Ammon's horn (tissue), 1 donor: ENCODE measurements around the gene SKOR2.

Source experiments
- DNase-seq: peaks from one replicate; pipeline ENCODE4 v3.0.0-alpha.2; 2016; ENCODE audit warnings: low spot score

Gene SKOR2, protein sequence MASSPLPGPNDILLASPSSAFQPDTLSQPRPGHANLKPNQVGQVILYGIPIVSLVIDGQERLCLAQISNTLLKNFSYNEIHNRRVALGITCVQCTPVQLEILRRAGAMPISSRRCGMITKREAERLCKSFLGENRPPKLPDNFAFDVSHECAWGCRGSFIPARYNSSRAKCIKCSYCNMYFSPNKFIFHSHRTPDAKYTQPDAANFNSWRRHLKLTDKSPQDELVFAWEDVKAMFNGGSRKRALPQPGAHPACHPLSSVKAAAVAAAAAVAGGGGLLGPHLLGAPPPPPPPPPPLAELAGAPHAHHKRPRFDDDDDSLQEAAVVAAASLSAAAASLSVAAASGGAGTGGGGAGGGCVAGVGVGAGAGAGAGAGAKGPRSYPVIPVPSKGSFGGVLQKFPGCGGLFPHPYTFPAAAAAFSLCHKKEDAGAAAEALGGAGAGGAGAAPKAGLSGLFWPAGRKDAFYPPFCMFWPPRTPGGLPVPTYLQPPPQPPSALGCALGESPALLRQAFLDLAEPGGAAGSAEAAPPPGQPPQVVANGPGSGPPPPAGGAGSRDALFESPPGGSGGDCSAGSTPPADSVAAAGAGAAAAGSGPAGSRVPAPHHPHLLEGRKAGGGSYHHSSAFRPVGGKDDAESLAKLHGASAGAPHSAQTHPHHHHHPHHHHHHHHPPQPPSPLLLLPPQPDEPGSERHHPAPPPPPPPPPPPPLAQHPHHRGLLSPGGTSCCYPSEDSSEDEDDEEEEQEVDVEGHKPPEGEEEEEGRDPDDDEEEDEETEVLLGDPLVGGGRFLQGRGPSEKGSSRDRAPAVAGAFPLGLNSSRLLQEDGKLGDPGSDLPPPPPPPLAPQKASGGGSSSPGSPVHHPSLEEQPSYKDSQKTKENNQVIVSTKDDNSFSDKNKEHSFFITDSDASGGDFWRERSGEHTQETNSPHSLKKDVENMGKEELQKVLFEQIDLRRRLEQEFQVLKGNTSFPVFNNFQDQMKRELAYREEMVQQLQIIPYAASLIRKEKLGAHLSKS

DNA sequence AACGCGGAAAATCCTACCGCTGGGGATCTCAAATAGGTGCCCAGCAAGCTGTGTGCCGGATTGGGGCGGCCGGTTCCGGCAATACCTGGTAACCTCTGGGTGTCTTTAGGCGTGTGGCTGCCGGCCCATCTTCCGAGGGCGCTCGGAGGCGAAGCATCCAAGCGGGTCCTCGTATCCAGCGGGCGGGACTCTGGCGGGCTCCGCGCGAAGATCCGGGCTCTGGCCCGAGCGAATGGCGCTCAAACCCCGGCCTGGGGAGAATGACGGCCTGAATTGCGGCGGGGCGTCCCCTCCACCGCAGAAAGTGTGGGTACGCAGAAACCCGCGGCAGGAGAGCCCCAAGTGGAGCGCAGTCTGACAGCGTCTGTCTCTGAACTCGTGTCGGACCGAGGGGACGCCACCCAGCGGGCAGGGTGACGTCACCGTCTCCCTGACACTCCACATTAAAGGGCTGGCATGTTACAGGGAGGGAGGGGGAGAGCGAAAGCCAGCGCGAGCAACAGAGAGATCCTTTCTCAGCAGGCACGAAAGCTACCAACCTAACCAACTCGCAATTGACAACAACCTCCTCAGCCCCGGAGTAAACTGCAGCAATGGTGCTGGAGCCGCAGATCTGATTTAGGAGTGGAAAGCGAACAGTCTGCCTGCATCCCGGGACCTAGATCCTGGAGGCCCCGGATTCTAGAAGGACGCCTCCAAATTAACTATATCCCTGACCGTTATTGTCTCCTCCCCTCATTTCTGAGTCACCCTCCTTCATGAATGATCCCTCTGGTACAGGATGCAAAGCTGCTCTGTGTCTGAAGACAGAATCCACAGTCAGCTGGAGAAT is at the start of gene SKOR2:
Gene SKOR2 (minus strand): TSS at position 372 of the 832 bp plus-strand sequence. CDS start 2,477 bp downstream, outside the sequence.
- no peak for DNase-seq

DNA sequence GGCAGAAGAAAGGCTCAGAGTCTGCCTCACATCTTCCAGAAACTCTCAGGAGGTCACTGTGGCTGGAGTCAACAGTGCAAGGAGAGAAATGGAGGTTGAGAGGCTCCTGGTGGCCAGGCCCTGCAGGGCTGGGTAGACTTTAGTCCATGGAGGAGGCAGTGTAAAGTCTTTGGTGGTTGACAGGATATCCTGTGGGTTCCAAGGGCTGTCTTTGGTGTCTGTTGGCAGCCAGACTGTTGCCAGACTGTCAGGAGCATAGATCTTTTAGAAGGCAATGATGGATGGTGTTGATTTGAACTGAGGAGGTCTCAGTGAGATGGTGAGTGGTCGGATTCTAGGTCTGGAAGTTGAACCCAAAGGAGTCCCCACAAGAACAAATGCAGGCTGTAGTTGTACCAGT is 45.0 kb upstream of the SKOR2 start:
- no peak for DNase-seq

DNA sequence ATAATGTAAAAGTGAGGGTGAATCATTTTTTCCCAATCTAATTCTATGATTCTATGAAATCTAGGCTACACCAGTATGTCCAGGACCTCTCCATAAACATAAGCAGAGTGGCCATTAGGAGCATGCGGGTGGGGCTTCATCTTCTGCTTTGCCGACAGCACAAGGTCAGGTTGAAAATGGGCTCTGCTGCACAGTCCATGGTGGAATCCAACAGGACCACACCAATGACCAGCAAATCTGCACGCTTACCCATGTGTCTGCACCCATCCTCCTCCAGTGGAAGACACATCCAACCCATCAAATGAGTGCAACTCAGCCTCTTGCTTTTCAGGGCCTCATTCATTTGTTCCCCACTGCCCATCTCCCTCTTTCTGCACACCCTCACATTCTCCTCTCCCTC is 43.3 kb upstream of the SKOR2 start:
- DNase-seq: no peak

DNA sequence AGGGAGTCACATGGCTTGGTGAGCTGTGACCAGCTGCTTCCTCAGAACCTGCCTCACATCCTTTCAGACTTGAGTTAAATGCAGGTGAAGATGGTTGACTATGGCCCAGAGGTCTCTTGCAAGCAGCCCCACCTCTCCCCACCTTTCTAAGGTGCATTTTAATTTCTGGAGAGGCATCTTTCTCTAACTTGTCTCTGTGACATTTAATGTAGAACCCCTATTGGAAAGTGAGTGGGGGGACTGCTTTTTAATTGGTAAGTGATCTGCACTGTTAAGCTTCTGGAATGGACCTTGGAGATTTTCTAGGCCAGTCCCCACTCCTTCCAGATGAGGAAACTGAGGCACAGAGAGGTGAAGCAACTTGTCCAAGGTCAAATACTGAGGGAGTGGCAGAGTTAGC is 37.3 kb upstream of the SKOR2 start:
- no peak for DNase-seq

DNA sequence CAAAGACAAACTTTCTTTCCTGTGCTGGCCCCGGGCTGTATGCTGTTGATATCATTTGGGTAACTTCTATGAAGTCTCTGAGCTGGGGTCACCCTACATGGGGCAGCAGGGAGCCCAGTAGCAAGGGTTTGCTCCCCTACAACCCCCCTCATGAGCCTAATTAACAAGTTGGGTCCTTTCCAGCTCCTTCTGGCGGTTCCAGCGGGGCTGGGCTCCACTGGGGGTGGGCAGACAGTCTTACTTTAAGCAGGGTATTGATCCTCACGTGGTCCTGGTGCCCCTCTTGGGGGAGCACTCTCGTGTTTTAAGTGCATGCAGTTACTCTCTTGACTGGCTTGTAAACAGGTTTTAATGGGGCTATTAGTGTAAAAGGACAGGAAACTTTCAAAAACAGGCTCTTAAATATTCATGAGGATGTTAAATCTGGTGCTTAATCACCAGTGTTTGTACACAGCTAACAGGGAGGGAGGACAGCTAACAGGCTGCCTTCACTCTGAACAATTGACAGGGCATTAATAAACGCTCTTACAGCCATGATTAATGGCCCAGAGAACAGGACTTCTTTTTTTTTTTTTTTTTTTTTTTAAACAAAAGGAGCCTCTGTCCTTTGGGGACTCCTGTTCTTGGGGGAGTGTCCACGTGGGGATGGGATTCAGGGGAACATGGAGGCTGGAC is 36.6 kb upstream of the SKOR2 start:
- no peak for DNase-seq

DNA sequence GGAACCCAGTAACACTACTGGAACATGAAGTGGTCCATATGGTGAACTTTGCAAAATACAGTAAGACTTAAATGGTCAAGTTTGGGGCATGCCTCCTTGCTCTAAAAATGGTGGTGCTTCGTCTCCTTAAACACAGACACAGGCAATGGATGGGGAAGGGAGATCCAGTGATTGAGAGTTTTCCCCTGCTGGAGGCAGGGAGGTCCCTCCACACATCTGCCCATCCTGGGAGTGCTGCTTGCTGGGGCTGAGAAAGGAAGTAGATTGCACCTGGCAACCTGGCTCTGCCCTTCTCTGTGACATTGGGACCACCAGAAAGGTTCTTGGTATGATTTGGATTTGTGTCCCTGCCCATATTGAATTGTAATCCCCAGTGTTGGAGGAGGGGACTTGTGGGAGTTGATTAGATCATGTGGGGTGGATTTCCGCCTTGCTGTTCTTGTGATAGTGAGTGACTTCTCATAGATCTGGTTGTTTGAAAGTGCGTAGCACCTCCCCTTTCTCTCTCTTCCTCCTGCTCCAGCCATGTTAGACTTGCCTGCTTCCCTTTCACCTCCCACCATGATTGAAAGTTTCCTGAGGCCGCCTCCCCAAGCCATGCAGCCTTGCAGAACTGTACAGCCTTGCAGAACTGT is 35.4 kb upstream of the SKOR2 start:
- DNase-seq: no peak

DNA sequence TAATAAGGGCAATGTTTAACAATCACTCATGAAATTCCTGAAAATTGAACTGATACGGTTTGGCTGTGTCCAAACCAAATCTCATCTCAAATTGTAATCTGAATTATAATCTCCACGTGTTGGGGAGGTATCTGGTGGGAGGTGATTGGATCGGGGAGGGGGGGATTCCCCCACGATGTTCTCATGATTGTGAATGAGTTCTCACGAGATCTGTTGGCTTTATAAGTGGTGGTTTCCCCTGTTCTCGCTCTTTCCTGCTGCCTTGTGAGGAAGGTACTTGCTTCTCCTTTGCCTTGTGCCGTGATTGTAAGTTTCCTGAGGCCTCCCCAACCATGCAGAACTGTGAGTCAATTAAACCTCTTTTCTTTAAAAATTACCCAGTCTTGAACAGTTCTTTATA is 34.0 kb upstream of the SKOR2 start:
- no peak for DNase-seq

DNA sequence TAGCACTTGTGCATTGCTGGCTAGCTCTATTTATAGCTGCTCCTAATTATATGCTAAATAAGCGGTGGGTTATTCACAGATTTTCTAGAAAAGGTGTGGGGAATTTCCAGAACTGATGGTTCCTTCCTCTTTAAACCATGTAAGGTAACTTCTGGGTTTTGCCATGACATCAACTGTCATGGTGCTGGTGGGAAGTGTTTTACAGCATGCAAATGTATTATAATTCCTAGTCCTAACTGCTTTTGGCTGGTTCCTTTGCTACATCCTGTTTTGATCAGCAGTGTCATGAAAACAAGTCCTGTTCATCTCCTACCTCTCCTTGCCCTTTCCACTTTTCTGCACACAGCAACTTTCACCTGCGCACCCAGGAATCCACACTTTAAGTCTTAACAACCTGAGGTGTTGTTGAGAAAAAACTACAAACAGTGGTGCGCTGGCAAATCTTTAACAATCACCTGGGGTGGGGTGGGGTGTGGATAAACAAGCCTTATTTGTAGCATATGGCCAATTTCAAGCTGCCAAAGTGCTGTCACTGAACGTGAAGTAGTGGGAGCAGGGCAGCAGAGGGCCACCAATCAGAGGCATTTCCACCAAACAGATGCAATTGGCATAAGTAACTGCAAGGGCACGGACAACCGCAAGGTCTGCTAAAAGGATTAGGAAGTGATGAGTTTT is 33.4 kb upstream of the SKOR2 start:
- no peak for DNase-seq

DNA sequence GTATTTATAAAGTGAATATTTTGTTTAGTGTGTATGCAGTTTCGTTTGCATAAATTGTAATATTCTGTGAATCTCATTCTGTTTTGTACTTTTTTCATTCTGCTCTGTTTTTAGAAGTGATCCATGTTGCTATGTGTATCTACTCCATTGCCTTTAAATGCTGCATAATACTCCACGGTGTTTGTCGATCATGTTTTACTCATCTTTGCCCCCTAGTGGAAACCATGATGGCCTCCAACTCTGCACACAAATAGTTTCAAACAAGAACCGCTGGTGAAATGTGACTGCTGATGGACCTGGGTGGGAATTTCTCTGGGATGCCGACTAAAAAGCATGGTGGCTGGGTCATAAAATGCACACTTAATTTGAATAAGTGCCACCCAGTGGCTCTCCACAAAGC is 32.0 kb upstream of the SKOR2 start:
- no peak for DNase-seq

DNA sequence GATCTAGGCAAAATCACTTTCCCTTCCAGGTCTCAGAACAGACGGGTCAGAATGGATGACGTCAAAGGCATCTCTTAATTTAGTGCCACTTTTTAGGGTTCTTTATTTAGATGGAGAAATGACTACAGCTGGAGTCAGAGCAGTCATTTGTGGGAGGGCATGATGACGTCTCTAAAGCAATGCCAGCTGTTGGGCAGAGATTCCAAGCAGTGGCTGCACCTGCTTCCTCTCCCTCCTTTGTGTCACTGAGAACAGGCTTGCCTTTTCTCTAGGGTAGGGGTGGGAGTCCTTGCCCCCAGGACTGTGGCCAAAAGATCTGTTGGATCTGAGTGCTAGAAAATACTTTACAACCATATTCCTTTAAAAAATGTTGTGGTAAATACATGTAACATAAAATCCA is 28.7 kb upstream of the SKOR2 start:
- DNase-seq: no peak

DNA sequence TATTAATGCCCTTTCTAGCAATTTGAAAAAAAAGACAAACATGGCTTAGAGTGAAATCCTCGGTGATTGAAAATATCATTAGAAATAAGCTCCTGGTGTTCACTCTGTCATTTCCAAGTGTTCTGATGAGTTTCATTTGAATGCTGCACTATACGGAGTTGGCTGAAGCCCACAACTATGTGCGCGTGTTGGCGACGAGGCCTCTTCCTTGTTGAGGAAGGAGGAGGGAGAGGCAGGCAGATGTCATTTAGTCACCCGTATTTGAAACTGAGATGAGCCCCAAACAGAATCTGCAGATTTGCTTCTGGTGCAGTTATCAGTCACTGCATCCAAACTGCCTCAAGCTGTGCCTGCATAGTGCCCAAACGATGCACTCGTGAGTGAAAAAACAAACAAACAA is 23.5 kb upstream of the SKOR2 start:
- DNase-seq: no peak

DNA sequence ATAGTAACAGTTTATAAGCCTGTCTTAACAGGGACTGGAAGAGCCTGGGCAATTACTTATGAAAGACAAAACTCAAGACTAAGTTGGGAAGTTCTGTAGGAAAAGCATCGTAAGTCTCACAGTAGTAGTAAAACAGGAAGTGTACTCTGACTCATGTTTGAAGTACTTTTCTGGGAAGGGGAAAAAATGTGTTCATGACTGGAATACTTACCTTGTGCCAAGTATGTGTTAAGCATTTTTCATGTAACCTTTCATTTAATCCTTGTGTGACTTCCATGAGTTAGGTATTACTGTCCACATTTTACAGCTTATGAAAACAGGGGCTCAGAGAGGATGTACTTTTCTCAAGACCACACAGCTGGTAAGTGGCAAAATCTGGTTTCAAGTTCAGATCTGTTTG is 13.7 kb upstream of the SKOR2 start:
- no peak for DNase-seq

DNA sequence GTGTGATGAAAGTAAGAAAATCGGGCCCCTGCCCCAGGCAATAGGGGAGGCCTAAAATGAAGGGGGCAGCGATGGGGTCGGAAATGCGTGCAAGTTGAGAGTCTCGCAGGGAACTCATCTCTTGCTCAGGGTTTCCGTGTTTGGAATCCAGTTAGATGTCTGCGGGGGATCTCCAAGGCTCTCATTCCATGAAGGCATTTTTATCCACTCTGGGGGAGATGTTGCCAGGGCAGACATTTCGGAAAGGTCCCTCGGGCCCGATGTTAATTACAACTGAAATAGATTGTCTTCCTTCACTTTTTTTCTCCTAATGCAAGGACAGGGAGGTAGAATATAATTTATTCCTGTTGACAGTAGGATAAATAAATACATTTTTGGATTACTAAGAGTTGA is 12.8 kb upstream of the SKOR2 start:
- DNase-seq: no peak

DNA sequence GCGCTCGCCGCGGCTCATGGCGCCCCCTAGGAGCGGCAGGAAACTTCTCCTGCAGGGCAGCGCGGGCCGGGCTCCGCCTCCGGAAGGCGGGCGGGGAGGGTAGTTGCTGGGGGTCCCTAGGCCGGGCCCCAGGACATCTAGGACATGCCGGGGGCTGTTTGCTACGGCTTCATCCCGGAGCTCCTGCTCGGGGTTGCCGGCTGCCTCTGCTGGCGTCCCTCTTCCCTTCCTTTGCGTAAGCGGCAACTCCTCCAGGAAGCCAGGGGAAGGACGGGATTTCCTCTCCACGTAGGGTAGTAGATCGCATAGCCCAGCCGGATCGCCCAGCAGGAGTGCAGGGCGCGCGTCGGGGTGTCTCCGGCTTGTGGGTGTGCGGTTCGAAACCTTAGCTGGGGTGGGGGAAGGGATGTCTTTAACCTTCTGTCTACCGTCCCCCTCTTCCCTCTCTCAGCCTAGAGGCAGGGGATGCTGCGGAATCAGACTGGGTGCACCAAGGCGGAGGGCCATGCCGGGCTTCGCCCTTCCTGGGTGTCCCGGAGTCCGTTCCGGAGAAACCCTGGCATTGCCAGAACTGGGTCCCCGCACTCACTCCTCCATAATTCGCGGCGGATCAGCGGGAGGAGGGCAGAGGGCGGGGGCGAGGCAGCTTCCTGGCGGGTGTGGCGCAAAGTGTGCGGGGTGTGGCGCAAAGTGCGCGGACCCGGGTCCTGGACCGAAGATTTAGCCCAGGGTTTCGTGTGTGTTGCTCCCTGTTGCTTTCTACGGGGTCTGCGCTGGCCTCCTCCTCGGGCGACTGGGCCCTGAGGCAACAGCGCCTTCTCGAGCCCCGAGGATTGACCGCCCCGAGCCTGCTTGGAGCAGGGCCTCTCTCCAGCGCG is 12.2 kb upstream of the SKOR2 start:
- no peak for DNase-seq

DNA sequence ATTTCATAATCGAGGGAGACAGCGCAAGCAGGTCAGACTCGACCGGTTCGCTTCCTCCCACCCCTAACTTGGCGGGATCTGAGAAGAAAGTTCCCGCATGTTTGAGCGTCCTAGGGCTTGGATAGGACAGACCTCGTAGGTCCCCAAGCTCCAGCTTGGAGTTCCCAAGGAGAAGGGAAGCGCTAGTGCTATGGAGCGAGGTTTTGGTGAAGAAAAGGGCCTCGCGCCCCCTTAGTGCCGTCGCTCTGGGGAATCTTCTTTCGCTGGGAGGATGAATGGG is 11.6 kb upstream of the SKOR2 start:
- no peak for DNase-seq

DNA sequence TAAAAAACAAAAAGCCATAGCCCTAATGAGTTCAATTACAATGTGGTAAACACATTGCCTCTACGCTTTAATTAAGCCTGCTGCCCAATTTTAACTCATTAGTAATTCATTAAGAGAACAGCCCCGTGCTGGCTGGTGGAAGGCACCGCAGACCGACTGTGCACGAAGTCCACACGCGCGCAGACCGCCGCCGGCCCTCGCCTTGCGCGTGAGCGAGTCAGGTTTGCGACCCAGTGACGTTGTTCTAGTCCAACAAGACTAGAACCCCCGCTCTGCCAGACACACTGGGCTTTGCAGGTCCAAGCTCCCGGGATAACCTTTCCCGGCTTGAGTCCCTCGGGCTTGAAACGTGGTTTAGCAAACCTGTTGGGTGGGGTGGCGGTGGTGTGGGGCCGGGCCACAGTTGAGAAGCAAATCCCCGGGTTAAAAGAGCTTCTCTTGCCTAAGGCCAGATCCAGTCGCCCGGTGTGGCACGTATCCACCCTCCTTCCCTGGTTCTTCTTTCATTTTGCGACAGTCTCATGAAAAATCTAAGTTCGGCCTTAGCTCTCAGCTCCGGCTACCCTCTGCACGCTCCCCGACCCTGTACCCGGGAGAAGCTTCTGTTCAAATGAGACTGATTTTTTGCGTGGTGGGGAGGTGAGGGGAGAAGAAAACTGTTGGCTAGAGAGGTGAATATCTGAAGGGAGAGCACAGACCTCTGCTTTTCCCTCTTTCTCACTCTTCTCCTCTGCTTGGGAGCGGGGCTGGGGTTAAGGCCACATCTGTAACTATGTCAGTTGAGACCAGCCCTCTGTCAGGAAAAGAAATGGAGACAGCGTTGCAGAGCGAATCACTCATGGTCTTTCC is 11.1 kb upstream of the SKOR2 start:
- DNase-seq: no peak

DNA sequence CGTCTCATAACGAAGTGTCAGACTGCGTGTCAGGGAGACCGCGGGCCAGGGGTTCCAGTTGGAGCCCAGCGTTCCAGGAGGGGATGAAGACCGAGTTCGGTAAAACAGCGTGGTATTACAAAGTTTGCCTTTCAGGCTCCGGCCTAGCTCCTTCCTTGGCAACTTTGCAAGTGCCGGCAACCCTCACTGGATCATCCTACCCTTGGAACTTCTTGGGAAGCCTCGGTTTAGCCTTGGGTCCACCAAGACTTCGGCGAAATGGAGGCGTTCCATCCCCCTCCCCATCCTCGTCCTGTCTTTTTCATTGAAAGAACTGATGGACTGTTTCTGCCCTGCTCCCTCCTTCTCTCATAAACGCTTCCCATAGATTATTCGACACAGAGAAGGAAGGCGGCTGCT is 10.4 kb upstream of the SKOR2 start:
- DNase-seq: no peak

DNA sequence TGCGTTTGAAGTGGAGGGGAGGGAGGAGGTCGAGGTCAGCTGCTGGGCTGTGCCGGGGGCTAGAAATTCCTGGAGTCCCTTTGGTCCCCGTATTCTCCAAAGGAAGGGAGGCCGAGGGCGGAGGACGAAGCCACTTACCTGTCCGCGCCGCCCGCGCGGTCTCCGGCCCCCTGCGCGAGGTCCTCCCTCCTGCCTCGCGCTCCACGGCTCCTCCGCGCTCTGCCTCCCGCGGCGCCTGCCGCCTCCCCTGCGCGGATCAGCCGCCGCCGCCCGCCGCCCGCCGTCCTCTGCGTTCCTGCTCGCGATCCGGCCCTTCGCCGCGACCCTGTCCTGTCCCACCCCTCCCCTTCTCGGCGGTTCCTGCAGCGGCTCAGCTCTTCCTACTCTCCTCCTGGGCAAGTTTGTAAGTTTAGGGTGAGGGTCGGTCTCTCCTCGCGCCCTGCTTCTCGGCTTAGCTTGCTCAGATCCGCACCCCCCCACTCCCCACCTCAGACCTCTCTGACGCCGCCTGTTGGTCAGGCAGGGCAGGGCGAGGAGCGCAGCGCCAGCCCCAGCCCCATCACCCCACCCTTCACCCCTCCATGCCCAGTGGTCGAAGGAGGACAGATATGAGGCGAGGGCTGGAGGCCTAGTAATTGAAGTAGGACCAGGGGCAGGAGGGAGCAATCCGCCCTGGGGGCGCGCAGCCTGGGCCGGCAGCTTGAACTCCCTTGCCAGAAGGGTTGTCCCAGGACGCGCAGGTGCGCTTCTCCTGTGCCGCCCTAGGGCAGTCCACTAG is 9.7 kb upstream of the SKOR2 start:
- no peak for DNase-seq
